GM19468 (cell line): ENCODE results near the gene KCNQ2.

Experiments
- ATAC-seq: cut with Tn5 transposase; IDR thresholded peaks from one replicate; pipeline ENCODE4 v1.9.1; 2021; ENCODE audit warnings: mild to moderate bottlenecking, moderate library complexity, moderate number of reproducible peaks; ENCODE audit not compliant: unreplicated experiment; ENCODE audit errors: extremely low read depth

Gene KCNQ2

GRCh38 chr20:63473555-63474449 lies 1.3 kb upstream of the KCNQ2 start:
- ATAC-seq = no peak

- no peak for ATAC-seq
These were observed 471 bp upstream of the KCNQ2 start for GRCh38 chr20:63472862-63473390.

DNA sequence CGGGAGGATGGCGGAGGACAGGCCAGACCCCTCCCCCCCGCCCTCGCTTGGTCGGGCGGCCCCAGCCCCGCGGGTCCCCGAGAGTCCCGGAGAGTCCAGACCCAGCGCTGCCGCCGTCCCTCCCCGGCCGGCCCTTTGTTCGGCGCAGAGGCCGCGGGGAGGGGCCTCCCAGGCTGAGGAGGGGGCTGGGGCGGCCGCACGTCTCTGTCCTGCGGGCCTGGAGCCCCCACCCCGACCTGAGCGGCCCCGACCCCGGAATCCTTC lies 806 bp downstream of the KCNQ2 start:
- ATAC-seq = no peak

GRCh38 chr20:63471002-63471716 lies 1.3 kb downstream of the KCNQ2 start:
- ATAC-seq = no peak

DNA sequence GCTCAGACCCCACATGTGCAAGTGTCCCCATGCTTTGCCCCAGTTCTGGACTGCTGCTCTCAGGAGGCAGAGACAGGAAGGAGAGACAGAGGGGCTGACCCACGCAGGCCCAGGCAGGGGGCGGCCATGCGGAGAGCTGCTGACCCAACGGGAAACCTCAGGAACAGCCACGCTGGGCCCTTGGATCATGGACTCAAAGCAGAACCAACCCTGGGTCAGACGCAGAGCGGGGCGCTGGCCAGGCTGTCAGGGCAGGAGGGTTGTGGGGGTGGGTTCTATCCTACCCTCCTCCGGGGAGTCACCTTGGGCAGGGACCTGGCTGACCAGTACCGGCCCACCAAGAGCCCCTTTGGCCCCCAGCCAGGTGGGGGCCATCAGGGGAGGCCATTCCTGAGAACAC lies 2.0 kb downstream of the KCNQ2 start:
- no peak for ATAC-seq

- ATAC-seq = no peak
These were observed 2.7 kb downstream of the KCNQ2 start for GRCh38 chr20:63469713-63470101.

- no peak for ATAC-seq
These were observed 3.3 kb downstream of the KCNQ2 start for GRCh38 chr20:63469019-63469712.

DNA sequence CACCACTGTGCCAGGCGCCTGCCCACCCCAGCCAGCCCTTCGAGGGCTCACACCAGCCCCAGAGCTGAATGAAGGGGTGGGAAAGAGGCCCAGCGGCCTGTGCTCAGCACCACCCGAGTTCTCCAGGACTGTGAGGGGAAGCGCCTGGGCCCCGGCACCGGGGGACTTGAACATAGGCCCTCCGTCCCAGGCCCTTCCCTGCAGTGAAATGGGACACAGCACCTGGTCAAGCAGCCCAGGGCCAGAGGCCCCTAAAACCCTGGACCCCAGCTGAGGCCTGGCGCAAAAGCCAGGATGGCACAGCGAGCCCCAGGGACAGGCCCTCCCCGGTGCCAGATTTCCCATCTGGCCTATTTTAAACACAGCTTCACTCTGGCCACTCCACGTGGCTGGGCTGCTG lies 4.0 kb downstream of the KCNQ2 start:
- no peak for ATAC-seq

- no peak for ATAC-seq
These were observed 5.0 kb downstream of the KCNQ2 start for GRCh38 chr20:63467294-63468083.

DNA sequence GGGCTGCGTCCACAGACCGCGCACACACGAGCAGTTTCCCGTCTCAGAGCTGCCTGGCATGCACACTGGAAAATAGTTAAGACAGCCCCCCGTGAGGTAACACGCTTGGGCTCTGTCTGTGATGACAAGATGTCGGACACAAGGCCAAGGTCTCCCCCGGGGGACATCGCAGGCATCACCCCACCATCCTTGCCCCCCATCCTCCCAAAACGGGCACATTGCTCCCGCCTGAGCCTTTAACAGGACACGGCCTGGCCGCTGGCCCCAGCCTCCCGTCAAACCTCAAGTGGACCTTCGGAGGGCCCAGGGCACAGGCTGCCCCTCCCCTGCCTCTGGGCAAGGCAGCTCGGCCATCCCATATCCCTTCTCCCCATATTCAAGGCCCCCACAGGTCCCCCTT lies 5.6 kb downstream of the KCNQ2 start:
- no peak for ATAC-seq

DNA sequence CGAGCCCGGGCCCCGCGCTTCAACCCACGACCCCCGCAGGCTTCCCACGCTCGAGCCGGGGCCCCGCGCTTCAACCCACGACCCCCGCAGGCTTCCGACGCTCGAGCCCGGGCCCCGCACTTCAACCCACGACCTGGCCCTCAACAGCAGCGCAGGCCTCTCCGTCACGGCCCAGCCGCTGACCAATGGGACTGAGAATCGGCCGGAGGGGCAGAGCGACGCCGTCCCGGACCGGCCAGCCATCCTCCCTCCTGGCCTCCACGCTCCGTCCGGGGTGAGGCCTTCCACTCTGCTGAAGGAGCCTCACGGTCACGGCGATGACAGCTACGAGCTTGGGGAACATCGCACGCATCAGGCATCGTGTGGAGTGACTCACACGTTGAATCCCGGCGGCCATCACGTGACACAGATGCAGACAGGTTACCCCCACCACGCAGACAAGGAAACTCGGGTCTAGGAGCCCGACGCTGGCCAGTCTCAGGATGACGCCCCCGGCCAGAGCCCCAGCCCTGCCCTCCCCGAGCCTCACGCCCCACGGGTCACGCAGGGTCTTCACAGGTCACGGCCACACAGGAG lies 6.1 kb downstream of the KCNQ2 start:
- ATAC-seq = no peak

DNA sequence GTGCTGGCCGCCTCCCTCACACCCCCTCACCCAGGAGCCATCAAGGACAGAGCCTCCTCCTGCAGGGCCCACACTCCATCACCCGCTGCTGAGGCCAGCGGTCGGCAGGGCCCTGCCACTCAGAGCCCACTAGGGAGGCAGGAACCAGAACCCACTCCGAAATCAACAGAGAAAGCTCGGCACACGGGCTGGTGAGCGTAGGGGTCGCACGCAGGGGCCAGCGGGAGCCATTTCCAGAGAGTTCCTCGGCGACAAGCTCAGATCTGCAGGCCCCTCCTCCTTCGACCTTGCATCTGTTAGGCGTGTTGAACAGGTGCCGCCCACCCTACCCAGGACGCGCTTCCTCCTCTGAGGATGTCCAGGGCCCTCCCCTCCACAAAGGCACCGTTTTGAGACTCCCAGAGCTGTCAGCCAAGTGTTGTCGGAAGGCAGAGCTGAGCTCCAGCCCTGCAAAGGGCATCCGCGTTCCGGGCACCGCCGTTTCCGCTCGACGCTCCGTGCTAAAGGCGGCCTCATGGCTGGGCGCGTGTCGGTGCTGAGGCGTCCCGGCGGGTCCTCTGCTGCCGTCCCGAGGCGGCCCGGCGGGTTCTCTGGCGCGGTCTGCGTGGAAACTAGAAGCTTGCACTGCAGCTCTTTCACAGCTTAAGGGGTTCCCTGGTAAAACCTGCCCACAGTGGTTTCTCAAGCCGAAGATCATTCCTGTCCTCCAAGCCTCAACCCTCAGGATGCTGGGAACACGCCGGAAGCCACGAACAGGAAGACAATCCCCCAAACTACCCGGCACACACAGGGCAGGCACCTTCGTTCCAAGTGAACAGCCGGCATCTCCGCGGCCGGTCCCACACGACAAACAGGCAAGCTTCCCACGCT lies 6.8 kb downstream of the KCNQ2 start:
- no peak for ATAC-seq

GRCh38 chr20:63464289-63464635 lies 8.2 kb downstream of the KCNQ2 start:
- ATAC-seq = no peak

DNA sequence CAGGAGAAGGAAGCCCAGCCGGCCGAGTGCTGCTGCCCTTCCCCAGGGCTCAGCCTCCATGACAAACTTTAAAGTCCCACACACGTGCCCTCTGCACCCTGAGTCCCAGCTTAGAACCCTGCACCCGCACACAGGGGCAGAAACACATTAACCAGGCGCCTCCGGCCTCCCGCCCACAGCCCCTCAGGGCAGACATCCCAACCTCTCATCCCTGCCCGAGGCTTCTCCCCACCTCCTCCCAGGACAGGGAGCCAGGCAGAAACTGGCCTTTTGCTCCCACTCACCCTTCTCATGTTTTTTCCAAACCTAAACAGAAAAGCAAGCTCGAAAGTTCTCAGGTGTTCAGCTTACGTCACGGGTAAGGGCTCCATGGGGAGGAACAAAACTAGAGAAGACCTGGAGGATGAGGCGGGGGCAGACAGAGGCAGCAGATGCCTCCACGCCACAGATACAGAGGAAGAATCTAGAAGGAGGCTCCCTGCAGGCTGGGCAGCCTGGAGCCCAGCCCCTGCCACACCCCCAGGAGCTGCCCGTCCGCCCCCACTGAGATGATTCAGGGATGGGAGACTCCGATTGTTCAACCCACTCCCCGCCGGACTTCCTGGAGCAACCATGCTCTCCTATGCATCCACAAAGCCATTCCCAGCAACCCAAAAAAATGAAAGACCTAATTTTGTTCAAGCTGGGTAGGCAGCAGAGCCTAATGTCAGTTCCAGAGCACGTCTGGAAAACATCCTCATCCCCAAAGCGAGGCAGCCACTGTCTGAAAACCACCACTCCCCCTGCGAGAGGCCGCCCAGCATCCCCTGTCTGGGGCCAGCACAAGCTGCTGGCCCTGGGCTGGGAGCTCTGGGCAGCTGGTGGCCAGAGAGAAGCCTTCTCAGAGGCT lies 8.8 kb downstream of the KCNQ2 start:
- ATAC-seq = no peak

- no peak for ATAC-seq
These were observed 10.2 kb downstream of the KCNQ2 start for GRCh38 chr20:63462244-63462643.

GRCh38 chr20:63461104-63461763 lies 11.2 kb downstream of the KCNQ2 start:
- ATAC-seq = no peak

DNA sequence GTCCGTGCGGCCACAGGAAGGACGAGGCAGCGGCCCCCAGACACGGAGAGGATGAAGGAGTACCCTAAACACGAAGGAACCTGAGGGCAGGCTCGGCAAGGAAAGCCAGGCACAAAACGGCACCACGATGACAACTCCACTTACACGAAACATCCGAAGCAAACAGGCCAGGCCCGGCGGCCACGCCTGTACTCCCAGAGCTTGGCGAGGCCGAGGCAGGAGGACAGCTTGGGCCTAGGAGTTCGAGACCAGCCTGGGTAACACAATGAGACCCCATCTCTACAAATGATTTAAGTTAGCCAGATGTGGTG lies 13.4 kb downstream of the KCNQ2 start:
- no peak for ATAC-seq
